IMR-90 (cell line): ENCODE measurements around the gene PQBP1.

Source experiments
- BHLHE40 ChIP-seq: fragments of 150-350 bp; IDR thresholded peaks from 2 replicates; pipeline ENCODE4 v1.6.1; 2016; ENCODE audit warnings: mild to moderate bottlenecking, low read depth, low read length
- CEBPB ChIP-seq: IDR thresholded peaks from 2 replicates; pipeline ENCODE4 v1.6.1; 2012; ENCODE audit warnings: low read depth, low read length, improper control_type of control experiment
- FOS ChIP-seq: fragments of 150-350 bp; IDR thresholded peaks from 2 replicates; pipeline ENCODE4 v1.6.1; 2016; ENCODE audit warnings: low read depth, low read length
- MAFK ChIP-seq: IDR thresholded peaks from 2 replicates; pipeline ENCODE4 v1.6.1; 2012; ENCODE audit warnings: low read depth, low read length, improper control_type of control experiment
- MXI1 ChIP-seq: IDR thresholded peaks from 2 replicates; pipeline ENCODE4 v1.6.1; 2012; ENCODE audit warnings: low read depth, mild to moderate bottlenecking, low read length, moderate library complexity, borderline replicate concordance
- POLR2A ChIP-seq: IDR thresholded peaks from 2 replicates; pipeline ENCODE4 v1.6.1; 2012; ENCODE audit warnings: mild to moderate bottlenecking, low read depth, low read length
- RAD21 ChIP-seq: IDR thresholded peaks from 2 replicates; pipeline ENCODE4 v1.6.1; 2012; ENCODE audit warnings: low read length, improper control_type of control experiment
- RFX5 ChIP-seq: IDR thresholded peaks from 2 replicates; pipeline ENCODE4 v1.8.0; 2012; ENCODE audit warnings: low read depth, mild to moderate bottlenecking, low read length, moderate library complexity
- SMC3 ChIP-seq: fragments of 150-350 bp; IDR thresholded peaks from 2 replicates; pipeline ENCODE4 v1.6.1; 2016; ENCODE audit warnings: low read depth, mild to moderate bottlenecking, antibody characterized with exemption, low read length, moderate library complexity
- TF ChIP-seq, protein P1 (sequence below): conservative IDR thresholded peaks from 2 replicates; pipeline ENCODE4 v1.5.1; 2012; ENCODE audit warnings: mild to moderate bottlenecking, low read depth, low read length, improper control_type of control experiment
- TF ChIP-seq, protein P2 (sequence below): fragments of 150-350 bp; IDR thresholded peaks from 2 replicates; pipeline ENCODE4 v1.6.1; 2016; ENCODE audit warnings: low read depth, mild to moderate bottlenecking, low read length, moderate library complexity, borderline replicate concordance
- TF ChIP-seq, protein P3 (sequence below): fragments of 150-350 bp; IDR thresholded peaks from 2 replicates; pipeline ENCODE4 v1.6.1; 2017; ENCODE audit warnings: mild to moderate bottlenecking, antibody characterized with exemption, low read length, low read depth

DNA sequence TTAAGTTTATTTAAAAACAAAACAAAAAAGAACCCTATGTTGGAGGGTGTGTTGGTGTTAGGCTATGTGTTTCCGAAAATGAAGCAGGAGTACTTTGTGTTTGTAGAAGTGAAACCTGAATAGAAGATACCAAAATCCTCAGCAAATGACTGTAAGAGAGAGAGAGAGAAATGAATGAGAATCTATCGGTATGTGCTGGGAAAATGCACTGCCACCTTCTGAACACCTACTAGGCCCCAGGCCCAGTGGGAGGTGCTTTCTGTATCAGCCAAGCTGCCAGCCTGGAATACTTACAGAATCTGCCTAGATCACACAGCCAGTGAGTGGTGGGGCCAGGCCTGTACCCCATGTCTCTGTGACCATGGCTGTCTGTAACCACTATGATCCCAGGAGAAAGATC, 36.0 kb downstream of the PQBP1 start:
- TF ChIP-seq POLR2A (no peak), MXI1 (no peak), SMC3 (no peak), RFX5 (no peak), BHLHE40 (no peak), RAD21 (no peak), CEBPB (no peak), FOS (no peak), MAFK (no peak)
- TF ChIP-seq, protein P1, sequence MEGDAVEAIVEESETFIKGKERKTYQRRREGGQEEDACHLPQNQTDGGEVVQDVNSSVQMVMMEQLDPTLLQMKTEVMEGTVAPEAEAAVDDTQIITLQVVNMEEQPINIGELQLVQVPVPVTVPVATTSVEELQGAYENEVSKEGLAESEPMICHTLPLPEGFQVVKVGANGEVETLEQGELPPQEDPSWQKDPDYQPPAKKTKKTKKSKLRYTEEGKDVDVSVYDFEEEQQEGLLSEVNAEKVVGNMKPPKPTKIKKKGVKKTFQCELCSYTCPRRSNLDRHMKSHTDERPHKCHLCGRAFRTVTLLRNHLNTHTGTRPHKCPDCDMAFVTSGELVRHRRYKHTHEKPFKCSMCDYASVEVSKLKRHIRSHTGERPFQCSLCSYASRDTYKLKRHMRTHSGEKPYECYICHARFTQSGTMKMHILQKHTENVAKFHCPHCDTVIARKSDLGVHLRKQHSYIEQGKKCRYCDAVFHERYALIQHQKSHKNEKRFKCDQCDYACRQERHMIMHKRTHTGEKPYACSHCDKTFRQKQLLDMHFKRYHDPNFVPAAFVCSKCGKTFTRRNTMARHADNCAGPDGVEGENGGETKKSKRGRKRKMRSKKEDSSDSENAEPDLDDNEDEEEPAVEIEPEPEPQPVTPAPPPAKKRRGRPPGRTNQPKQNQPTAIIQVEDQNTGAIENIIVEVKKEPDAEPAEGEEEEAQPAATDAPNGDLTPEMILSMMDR, result no peak
- TF ChIP-seq, protein P2, sequence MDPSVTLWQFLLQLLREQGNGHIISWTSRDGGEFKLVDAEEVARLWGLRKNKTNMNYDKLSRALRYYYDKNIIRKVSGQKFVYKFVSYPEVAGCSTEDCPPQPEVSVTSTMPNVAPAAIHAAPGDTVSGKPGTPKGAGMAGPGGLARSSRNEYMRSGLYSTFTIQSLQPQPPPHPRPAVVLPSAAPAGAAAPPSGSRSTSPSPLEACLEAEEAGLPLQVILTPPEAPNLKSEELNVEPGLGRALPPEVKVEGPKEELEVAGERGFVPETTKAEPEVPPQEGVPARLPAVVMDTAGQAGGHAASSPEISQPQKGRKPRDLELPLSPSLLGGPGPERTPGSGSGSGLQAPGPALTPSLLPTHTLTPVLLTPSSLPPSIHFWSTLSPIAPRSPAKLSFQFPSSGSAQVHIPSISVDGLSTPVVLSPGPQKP, result no peak
- TF ChIP-seq, protein P3, sequence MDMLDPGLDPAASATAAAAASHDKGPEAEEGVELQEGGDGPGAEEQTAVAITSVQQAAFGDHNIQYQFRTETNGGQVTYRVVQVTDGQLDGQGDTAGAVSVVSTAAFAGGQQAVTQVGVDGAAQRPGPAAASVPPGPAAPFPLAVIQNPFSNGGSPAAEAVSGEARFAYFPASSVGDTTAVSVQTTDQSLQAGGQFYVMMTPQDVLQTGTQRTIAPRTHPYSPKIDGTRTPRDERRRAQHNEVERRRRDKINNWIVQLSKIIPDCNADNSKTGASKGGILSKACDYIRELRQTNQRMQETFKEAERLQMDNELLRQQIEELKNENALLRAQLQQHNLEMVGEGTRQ, result no peak
